Fibroblast of lung (primary cell): Measurements from ENCODE around the gene GRIK1. TPM values are rescaled to one million over a fixed set of nuclear protein-coding genes. Genes with fewer than 3 reads are reported as not detected.

Experiments
- DNase-seq, 2 donors: peaks; one replicate each; pipeline versions ENCODE4 v3.0.0 to v3.0.0-alpha.2; 2010; ENCODE audit warnings: low read depth in 2 of 2
- H2AFZ ChIP-seq: 2 replicates; pipeline ENCODE4 v1.5.1; 2012; ENCODE audit warnings: low read length, control low read depth, inconsistent platforms
- H3K27ac ChIP-seq: 2 replicates; pipeline ENCODE4 v1.5.1; 2011; ENCODE audit warnings: low read length, control low read depth; ENCODE audit not compliant: insufficient read depth
- H3K27me3 ChIP-seq: 2 replicates; pipeline ENCODE4 v1.5.1; 2011; ENCODE audit warnings: mild to moderate bottlenecking, low read length; ENCODE audit not compliant: control insufficient read depth, insufficient read depth
- H3K36me3 ChIP-seq: 2 replicates; pipeline ENCODE4 v1.5.1; 2011; ENCODE audit warnings: low read length; ENCODE audit not compliant: control insufficient read depth, insufficient read depth
- H3K4me1 ChIP-seq: 2 replicates; pipeline ENCODE4 v1.5.1; 2011; ENCODE audit warnings: low read length; ENCODE audit not compliant: control insufficient read depth, insufficient read depth; ENCODE audit errors: extremely low read depth
- H3K4me2 ChIP-seq: 2 replicates; pipeline ENCODE4 v1.5.1; 2011; ENCODE audit warnings: low read length, control low read depth; ENCODE audit not compliant: insufficient read depth; ENCODE audit errors: extremely low read depth
- H3K4me3 ChIP-seq, 4 experiments: fragments of 200-600 bp in 1 of 4; sonication (generic) in 1 of 4; replicated peaks in 1 of 4; 2 replicates each; pipeline ENCODE4 v1.5.1; 2011 to 2016; ENCODE audit warnings: low read length in 4 of 4, low read depth in 3 of 4, mild to moderate bottlenecking in 3 of 4, control low read depth in 2 of 4, inconsistent platforms in 1 of 4, mixed read lengths in 1 of 4; ENCODE audit not compliant: insufficient read depth in 1 of 4; ENCODE audit errors: control extremely low read depth in 1 of 4
- H3K79me2 ChIP-seq: 2 replicates; pipeline ENCODE4 v1.5.1; 2012; ENCODE audit warnings: mild to moderate bottlenecking, low read length, inconsistent platforms; ENCODE audit not compliant: control insufficient read depth, insufficient read depth
- H3K9ac ChIP-seq: 2 replicates; pipeline ENCODE4 v1.5.1; 2011; ENCODE audit warnings: mild to moderate bottlenecking, low read length, control low read depth; ENCODE audit not compliant: insufficient read depth
- H3K9me3 ChIP-seq: 2 replicates; pipeline ENCODE4 v1.5.1; 2012; ENCODE audit warnings: low read depth, low read length; ENCODE audit not compliant: control insufficient read depth, insufficient read depth
- H4K20me1 ChIP-seq: 2 replicates; pipeline ENCODE4 v1.5.1; 2011; ENCODE audit warnings: low read length; ENCODE audit not compliant: control insufficient read depth, insufficient read depth; ENCODE audit errors: extremely low read depth
- EZH2 ChIP-seq: IDR thresholded peaks from 2 replicates; pipeline ENCODE4 v1.5.1; 2012; ENCODE audit warnings: low read length, control low read depth, mild to moderate bottlenecking; ENCODE audit errors: missing control alignments
- polyA plus RNA-seq, 2 donors: library from polyadenylated mRNA; depleted of rRNA in 1 of 2; stranded (reverse) in 1 of 2; unstranded in 1 of 2; fragments of >200 nt; gene quantifications; 2 replicates each; pipeline ENCODE4 v1.2.1, GENCODE V29; 2011 to 2012; ENCODE audit warnings: missing spikeins in 1 of 2
- total RNA-seq: library from RNA; depleted of rRNA; stranded (reverse); fragments of >200 nt; gene quantifications from 2 replicates; pipeline ENCODE4 v1.2.1, GENCODE V29; 2014
- TF ChIP-seq, protein P1 (sequence below), 2 donors: IDR thresholded peaks in 1 of 2; conservative IDR thresholded peaks in 1 of 2; 1 replicate in 1 of 2; 2 replicates in 1 of 2; pipeline ENCODE4 v1.5.1; 2011 to 2012; ENCODE audit warnings: low read length in 2 of 2, control low read depth in 1 of 2, inconsistent platforms in 1 of 2, low read depth in 1 of 2, mild to moderate bottlenecking in 1 of 2

GRIK1 gene
- total and polyA plus RNA-seq, 2 donors (not counting 1 experiment from before 2014, with no cell fraction given): not detected

DNA sequence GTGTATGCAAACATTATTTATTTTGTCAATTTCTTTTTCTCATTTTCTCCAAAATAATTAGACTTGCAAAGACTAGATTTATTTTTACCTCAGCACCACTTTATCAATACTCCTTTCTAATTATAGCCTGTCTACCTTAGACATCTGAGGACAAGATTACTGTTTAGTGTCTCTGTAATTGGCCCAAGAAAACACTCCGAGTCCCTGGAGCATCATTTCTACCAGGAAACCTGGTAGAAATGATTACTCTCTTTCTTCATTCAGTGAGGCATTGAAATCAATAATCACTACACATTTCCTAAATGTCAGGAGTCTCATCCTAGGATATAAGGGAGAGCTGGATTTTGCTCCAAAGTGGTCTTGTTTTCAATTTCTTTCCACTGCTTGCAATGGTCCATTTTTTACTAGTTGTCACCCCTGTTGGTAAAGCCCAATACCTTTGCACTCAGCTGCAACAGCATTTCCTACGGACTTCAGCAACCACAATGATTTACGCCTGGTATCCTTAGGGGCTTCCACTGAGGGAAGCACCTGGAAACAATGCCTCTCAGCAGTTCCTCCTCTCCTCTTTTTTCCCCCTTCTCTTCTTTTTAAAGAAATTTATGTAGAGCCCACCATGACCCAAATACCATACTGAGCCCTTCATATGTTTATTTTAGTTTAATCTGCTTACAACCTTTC lies 64.6 kb downstream of the GRIK1 start:
- no peak for DNase-seq
- Histone ChIP-seq H3K4me2 (no peak overlapping the region), H2AFZ (no peak overlapping the region), H3K9ac (no peak overlapping the region), H3K27ac (no peak overlapping the region), H3K27me3 (no peaks in the 10 kb centered on the region), H4K20me1 (no peaks in the 10 kb centered on the region), H3K79me2 (no peaks in the 10 kb centered on the region), H3K4me3 (no peak overlapping the region), H3K4me1 (no peaks in the 10 kb centered on the region), H3K9me3 (no peaks in the 10 kb centered on the region), H3K36me3 (no peaks in the 10 kb centered on the region)
- TF ChIP-seq, protein P1, sequence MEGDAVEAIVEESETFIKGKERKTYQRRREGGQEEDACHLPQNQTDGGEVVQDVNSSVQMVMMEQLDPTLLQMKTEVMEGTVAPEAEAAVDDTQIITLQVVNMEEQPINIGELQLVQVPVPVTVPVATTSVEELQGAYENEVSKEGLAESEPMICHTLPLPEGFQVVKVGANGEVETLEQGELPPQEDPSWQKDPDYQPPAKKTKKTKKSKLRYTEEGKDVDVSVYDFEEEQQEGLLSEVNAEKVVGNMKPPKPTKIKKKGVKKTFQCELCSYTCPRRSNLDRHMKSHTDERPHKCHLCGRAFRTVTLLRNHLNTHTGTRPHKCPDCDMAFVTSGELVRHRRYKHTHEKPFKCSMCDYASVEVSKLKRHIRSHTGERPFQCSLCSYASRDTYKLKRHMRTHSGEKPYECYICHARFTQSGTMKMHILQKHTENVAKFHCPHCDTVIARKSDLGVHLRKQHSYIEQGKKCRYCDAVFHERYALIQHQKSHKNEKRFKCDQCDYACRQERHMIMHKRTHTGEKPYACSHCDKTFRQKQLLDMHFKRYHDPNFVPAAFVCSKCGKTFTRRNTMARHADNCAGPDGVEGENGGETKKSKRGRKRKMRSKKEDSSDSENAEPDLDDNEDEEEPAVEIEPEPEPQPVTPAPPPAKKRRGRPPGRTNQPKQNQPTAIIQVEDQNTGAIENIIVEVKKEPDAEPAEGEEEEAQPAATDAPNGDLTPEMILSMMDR (conservative IDR thresholded peaks at IDR 0.05 in 1 of 2, IDR thresholded peaks at IDR 0.05 in 1 of 2; ENCODE audit: low read depth in 1 of 2, low read length in 2 of 2): no peak
- no peak for TF ChIP-seq EZH2

DNA sequence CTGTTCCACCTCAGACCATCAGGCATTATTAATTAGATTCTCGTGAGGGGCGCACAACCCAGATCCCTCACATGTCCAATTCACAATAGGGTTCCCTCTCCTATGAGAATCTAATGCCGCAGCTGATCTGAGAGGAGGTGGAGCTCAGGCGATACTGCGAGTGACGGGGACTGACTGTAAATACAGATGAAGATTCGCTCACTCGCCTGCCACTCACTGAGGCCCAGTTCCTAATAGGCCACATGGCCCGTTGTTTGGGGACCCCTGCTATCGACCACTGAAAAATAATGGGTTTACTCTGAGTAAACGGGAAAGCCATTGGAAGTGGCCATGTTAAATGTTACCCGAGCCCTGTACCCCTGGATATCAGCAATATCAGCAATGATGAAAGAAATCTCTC lies 65.9 kb downstream of the GRIK1 start:
- Histone ChIP-seq H3K9me3 (no peaks in the 10 kb centered on the region), H3K27me3 (no peaks in the 10 kb centered on the region), H3K27ac (no peak overlapping the region), H4K20me1 (no peaks in the 10 kb centered on the region), H3K4me2 (no peak overlapping the region), H3K4me1 (no peaks in the 10 kb centered on the region), H3K36me3 (no peaks in the 10 kb centered on the region), H3K4me3 (no peak overlapping the region), H2AFZ (no peak overlapping the region), H3K9ac (no peak overlapping the region), H3K79me2 (no peaks in the 10 kb centered on the region)
- TF ChIP-seq, protein P1 (conservative IDR thresholded peaks at IDR 0.05 in 1 of 2, IDR thresholded peaks at IDR 0.05 in 1 of 2; ENCODE audit: low read depth in 1 of 2, low read length in 2 of 2): no peak
- TF ChIP-seq EZH2: no peak
- no peak for DNase-seq

DNA sequence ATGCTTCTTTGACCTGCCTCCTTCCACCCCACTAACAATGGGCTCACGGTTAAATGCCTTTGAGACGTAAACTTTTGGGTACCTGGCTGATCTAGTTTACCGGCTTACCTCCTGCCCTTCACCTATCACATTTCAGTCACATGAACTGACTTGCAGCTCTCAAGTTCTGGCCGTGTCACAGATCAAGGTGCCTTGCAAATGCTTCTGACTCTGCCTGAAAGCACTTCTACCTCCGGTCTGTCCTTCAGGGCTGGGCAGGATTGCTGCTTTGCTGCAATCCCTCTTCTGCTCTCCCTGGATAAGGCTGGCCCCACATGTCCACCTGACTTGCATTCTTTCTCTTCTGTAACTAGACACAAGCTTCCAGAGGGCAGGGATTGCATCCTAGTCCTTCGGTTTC lies 69.0 kb downstream of the GRIK1 start:
- no peak overlapping the region for H3K4me2 ChIP-seq
- no peaks in the 10 kb centered on the region for H4K20me1 ChIP-seq
- H3K4me3 ChIP-seq: no peak overlapping the region
- no peaks in the 10 kb centered on the region for H3K79me2 ChIP-seq
- TF ChIP-seq EZH2: no peak
- TF ChIP-seq, protein P1 (conservative IDR thresholded peaks at IDR 0.05 in 1 of 2, IDR thresholded peaks at IDR 0.05 in 1 of 2; ENCODE audit: low read depth in 1 of 2, low read length in 2 of 2): no peak
- H2AFZ ChIP-seq: no peak overlapping the region
- no peak overlapping the region for H3K27ac ChIP-seq
- H3K9me3 ChIP-seq: no peaks in the 10 kb centered on the region
- no peaks in the 10 kb centered on the region for H3K4me1 ChIP-seq
- no peak for DNase-seq
- H3K36me3 ChIP-seq: no peaks in the 10 kb centered on the region
- H3K9ac ChIP-seq: no peak overlapping the region
- no peaks in the 10 kb centered on the region for H3K27me3 ChIP-seq
